ENCODE measurements around the gene OR7G3. TPM values are rescaled to one million over a fixed set of nuclear protein-coding genes. Genes with fewer than 3 reads are reported as not detected.

The OR7G3 gene
- total RNA-seq, 1 experiment from 2014 or later: not detected

- Histone ChIP-seq H3K27ac (ENCODE audit: insufficient read length, low read depth, low read length) (no peak overlapping the region), H2BK15ac (ENCODE audit: low read depth, low read length) (no peak overlapping the region), H4K20me1 (ENCODE audit: control insufficient read depth, insufficient read depth, insufficient read length) (no peaks in the 10 kb centered on the region), H3K4me2 (ENCODE audit: insufficient read depth, insufficient read length, low read length) (no peak overlapping the region), H3K18ac (ENCODE audit: insufficient read length, low read depth, low read length) (no peak overlapping the region), H4K91ac (ENCODE audit: insufficient read length, low read depth, low read length) (no peak overlapping the region), H4K5ac (ENCODE audit: insufficient read length, low read depth, low read length) (no peak overlapping the region), H4K8ac (replicated peaks; ENCODE audit: insufficient read length, low read depth, low read length) (no peak overlapping the region), H2BK12ac (ENCODE audit: insufficient read length, low read depth, low read length) (no peak overlapping the region), H3K23me2 (ENCODE audit: insufficient read length, low read depth, low read length, poor library complexity, severe bottlenecking) (no peaks in the 10 kb centered on the region), H3K79me2 (ENCODE audit: insufficient read depth, low read length) (peaks cover 76% of the 10 kb centered on the region), H3K79me1 (ENCODE audit: insufficient read depth, low read depth, low read length, poor library complexity, severe bottlenecking) (peaks cover 7% of the 10 kb centered on the region), H2BK5ac (ENCODE audit: insufficient read length, low read length) (no peak overlapping the region), H3T11ph (ENCODE audit: low read length) (no peak overlapping the region), H3K56ac (ENCODE audit: insufficient read length, low read depth, low read length) (no peak overlapping the region), H3K23ac (ENCODE audit: insufficient read length, low read depth, low read length) (no peak overlapping the region), H2BK120ac (ENCODE audit: low read depth, low read length, poor library complexity, severe bottlenecking) (no peak overlapping the region), H2AK5ac (ENCODE audit: insufficient read length, low read length) (no peak overlapping the region), H3K4me1 (ENCODE audit: insufficient read depth, low read length) (no peaks in the 10 kb centered on the region), H3K27me3 (ENCODE audit: insufficient read depth, low read length) (no peaks in the 10 kb centered on the region), H3K4ac (ENCODE audit: low read depth, low read length) (no peak overlapping the region), H3K9ac (ENCODE audit: extremely low read depth, insufficient read length, low read length) (no peak overlapping the region), H2AFZ (ENCODE audit: low read length) (no peak overlapping the region), H3K14ac (ENCODE audit: insufficient read depth, low read length) (no peak overlapping the region), H2BK20ac (ENCODE audit: low read depth, low read length, poor library complexity, severe bottlenecking) (no peak overlapping the region), H3K9me3 (ENCODE audit: control insufficient read depth, low read depth, low read length) (peaks cover 21% of the 10 kb centered on the region)
- TF ChIP-seq, protein P1, sequence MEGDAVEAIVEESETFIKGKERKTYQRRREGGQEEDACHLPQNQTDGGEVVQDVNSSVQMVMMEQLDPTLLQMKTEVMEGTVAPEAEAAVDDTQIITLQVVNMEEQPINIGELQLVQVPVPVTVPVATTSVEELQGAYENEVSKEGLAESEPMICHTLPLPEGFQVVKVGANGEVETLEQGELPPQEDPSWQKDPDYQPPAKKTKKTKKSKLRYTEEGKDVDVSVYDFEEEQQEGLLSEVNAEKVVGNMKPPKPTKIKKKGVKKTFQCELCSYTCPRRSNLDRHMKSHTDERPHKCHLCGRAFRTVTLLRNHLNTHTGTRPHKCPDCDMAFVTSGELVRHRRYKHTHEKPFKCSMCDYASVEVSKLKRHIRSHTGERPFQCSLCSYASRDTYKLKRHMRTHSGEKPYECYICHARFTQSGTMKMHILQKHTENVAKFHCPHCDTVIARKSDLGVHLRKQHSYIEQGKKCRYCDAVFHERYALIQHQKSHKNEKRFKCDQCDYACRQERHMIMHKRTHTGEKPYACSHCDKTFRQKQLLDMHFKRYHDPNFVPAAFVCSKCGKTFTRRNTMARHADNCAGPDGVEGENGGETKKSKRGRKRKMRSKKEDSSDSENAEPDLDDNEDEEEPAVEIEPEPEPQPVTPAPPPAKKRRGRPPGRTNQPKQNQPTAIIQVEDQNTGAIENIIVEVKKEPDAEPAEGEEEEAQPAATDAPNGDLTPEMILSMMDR (conservative IDR thresholded peaks at IDR 0.05): no peak
- DNase-seq: no peak
- Mint-ChIP-seq H3K4me1 (peaks cover 13 to 14% of the 10 kb centered on the region in 2 experiments), H3K27ac (peak overlapping the region in 1 of 3 experiments; percentile 36; a peak in 1 of 7 replicates), H3K27me3 (ENCODE audit: low read depth) (no peaks in the 10 kb centered on the region; the same call in 1 of the 2 replicates), H3K4me3 (no peak overlapping the region), H3K36me3 (ENCODE audit: insufficient read depth in 1 of 3, low read depth in 3 of 3) (peaks cover 82 to 95% (median 91%) of the 10 kb centered on the region in 3 experiments), H3K9me3 (peaks cover 74 to 93% of the 10 kb centered on the region in 2 experiments)
- WGBS (ENCODE audit: extremely low coverage, insufficient read length, low lambda C conversion rate): no CpG with 5 or more reads among the region's 1 CpG
Observed at GRCh38 chr19:9146882-9147281, 20.1 kb upstream of the OR7G3 start.

All from H9 (cell line).